NCI-H2227 (cell line): ENCODE data around the gene DTYMK.

Experiments
- DNase-seq: peaks from one replicate; lab custom pipeline; 2025; ENCODE audit not compliant: unreplicated experiment; lab: John Stamatoyannopoulos, UW

Gene DTYMK

DNA sequence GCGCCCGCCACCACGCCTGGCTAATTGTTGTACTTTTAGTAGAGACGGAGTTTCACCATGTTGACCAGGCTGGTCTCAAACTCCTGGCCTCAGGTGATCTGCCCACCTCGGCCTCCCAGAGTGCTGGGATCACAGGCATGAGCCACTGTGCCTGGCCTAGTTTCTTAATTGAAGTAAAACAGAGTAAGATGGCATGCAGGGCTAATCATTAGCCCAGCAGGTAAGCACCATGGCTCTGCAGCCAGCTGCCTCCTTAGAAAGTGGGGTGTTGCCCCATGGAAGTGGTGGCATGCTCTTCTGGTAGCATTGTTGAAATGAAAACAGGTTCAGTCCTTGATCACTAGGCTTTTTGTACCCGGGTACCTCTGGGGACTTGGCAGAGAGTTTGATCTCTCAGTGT lies 36.7 kb downstream of the DTYMK start:
- no peak for DNase-seq

DNA sequence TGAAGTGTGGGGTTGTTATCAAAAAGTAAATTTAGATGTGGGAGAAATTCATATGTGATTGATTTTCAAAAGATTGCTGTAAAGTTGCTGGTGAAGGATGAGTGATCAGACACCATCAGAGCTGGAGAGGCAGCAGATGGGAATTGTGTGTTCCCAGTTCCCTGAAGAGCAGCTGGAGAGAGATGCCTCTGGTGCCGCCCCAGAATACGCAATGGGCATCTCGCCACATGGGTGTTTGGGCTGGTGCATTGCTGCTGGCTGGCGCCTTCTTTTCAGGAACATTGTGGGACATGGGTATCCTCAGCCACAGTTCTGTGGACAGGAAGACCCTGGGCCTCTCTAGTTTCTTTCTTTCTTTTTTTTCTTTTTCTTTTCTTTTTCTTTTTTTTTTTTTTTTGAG lies 37.2 kb downstream of the DTYMK start:
- no peak for DNase-seq

DNA sequence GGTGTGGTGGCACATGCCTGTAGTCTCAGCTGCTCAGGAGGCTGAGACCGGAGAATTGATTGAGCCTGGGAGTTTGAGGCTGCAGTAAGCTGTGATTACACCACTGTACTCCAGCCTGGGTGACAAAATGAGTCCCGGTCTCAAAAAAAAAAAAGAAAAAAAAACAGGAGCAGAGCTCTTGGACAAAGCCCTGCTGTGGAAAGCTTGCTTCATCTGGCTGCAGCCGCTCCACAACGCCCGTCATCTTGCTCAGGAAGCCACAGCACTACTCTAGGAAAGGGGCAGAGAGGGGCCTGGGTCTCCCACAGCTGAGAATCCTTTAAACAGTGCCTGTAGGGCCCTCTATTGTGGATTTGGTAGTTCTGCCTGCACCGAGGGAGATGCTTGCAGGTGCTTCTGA lies 38.2 kb downstream of the DTYMK start:
- no peak for DNase-seq

DNA sequence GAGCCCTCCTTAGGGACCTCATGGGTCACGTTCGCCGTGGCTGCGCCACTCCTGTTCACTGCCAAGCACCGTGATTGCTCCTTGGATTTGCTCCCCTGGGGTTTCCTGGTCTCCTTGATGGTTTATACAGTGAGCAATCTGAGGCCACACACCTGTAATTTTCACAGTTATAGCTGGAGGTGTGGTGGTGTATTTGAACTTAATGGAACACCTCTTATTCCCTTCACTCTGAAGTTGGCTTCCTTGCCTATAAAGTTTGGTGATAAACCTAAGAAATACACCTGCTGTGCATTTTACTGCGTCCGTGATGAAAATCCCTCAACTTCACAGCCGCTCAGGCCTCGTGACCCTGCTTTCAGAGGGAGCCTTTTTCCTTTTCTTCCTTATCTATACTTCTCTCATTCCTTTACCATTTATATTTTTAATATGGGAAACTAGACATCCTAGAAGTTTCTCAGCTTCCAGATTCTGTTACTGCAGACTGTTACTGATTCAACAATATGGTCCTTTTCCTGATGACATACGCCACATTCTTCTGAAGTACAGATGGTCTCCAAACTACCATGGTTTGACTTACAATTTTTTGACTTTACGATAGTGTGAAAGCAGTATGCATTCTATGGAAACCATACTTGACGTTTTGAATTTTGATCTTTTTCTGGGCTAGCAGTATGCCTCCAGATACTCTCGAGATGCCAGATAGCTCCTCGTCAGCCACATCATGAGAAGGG lies 40.5 kb downstream of the DTYMK start:
- DNase-seq: no peak

DNA sequence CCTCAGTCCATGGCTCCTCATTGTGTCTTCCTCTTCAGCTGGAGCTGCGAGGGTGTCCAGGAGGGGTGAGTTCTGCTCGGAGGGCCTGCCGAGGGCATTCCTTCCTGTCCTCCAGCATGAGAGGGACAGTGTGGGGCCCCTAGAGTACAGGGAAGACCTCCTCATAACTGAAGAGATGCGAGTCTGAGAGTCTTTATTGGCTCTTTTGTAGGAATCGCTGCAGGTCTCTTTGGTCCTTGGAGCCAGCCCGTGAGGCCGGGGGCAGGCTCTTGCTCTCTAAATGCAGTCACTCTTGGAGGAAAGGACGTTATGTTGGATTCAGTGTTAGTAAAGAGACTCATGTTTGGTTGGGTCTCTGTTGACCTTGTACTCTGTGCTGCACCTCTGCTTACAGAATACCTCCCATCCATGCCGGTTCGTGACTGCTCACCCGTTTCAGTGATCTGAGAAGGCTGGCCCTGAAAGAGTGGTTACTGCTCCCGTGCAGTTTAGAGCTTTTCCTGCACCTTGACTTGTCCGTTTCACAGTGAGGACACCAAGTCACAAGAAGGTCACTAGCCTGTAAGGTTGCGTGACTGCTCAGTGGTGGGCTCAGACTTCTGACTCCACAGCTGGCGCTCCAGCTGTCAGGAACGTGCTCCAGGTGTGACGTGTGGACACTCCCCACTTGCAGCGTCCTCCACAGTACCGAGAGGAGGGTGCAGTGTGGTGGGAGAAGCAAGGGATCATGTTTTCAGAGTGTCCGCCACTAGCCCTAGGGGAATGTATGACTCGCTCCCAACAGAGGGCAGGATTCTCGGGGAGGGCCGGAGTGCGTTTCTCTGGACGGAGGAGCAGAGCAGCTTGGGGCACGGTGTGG lies 41.3 kb downstream of the DTYMK start:
- peak; percentile 16 for DNase-seq

DNA sequence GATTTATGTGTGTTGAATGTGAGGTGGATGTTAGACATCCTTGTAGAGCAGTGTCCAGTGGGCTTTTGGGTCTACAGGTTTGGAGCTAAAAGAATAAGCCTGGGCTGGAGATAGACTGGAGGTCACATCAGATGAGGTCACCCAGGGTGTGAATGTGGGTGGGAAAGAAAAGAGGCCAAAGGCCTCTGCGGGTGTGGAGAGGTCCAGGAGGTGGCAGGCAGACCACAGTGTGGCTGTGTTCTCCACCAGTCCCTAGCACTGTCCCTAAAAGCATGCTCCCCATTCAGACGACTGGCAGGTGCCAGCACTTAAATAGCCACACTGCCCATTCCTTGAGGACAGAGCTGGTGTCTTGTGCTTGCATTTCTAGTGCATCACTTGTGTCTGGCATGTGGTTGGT lies 45.0 kb downstream of the DTYMK start:
- no peak for DNase-seq

DNA sequence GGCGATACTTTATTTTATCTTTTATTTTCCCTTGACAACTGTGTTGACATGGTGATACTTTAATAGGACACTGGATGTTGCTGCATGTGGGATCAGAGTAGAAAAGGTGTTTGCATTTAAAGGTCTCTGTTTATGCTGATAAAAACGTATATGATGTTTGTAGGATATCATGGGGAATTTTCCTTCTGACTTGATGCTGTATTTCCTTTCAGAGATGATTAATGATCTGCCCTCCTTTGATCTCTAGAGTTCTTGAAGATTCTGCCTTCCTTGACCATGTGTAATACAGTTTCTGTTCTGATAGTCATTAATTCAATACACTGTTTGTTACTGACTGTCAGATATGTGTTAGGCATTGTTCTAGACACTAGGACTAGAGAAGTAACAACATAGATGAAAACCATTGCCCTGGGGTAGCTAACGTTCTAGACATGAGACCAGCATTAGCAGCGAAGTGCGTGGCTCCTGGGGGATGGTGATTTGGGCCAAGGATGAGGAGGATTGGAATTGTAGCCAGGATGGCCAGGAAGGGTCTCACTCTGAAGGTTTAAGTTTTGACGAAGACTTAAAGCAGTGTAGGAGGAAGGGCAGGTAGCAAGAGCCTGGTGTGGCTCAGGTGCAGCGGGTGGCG lies 46.3 kb downstream of the DTYMK start:
- no peak for DNase-seq

DNA sequence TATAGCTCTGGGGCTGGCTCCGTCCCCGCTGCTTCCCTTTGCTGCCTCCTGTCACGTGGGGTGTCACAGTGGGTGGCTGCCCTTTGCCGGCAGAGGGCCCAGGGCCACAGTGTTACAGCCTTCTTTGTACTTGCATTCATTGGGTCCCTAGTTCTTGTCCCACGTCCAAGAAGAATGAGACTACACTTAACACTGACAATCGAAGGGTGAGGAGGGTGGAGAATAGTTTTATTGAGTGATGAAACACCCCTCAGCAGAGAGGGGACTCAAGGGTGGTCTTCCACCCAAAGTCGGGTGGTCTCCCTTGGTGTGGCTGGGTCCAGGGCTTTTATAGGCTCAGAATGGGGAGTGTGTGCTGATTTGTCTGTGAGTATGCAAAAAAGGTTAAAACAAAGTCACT lies 47.2 kb downstream of the DTYMK start:
- DNase-seq: no peak

DNA sequence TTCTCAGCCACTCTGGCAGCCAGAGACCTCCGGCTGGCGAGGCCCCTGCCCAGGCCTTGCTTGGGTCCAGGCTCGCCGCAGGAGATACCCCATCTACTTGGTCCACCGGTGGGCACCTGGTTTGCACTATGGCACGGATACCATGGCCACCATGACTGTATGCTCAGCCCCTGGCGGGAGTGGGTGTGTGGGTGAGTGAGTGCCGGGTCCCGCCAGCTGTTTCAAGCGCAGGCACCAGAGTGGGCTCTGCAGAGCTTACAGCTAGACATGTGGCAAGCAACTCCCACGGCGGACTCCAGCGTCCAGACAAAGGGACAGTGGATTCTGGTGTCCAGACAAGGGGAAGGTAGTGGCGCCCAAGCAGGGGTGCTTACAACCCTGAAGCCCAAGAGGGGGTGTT lies 47.7 kb downstream of the DTYMK start:
- DNase-seq: no peak

DNA sequence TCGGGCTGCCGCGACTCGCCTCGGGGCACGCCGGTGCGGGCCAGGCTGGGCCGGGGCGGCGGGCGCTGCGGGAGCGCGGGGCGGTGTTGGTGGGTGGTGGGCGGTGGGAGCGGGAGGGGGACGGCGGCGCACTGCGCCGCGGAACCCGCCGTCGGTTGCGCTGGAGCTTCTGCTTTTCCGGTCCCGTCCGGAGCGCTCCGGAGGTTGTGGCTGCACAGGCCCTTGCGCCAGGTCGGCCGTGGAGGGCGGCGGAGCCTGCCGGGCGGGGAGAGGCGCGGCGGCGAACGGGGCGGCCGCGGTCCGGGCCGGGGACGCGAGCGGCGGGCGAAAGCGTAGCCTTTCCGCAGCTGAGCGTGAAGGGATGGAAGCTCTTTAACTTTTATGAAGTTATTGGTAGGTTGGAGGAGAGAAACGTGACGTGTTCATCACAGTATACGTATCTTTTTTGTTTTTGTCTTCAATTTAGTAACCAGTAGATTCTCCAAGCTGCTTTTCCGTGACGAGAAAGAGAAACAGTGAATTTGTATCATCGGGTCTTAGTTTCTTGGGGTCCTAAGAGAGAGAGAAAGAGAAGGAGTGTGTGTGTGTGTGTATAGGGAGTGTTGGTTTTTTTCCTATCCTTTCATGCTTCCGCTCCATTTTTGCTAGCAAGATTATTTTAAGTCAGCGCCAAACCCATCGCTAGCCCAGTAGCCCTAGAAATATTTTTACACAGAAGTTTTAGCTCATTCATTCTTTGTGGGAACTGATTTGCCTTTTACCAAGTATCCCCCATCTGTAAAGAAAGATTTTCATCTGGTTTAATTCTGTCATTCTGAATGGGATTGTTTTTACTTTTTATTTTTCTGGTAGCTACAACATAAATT lies 48.6 kb downstream of the DTYMK start:
- DNase-seq: peak; percentile 56

DNA sequence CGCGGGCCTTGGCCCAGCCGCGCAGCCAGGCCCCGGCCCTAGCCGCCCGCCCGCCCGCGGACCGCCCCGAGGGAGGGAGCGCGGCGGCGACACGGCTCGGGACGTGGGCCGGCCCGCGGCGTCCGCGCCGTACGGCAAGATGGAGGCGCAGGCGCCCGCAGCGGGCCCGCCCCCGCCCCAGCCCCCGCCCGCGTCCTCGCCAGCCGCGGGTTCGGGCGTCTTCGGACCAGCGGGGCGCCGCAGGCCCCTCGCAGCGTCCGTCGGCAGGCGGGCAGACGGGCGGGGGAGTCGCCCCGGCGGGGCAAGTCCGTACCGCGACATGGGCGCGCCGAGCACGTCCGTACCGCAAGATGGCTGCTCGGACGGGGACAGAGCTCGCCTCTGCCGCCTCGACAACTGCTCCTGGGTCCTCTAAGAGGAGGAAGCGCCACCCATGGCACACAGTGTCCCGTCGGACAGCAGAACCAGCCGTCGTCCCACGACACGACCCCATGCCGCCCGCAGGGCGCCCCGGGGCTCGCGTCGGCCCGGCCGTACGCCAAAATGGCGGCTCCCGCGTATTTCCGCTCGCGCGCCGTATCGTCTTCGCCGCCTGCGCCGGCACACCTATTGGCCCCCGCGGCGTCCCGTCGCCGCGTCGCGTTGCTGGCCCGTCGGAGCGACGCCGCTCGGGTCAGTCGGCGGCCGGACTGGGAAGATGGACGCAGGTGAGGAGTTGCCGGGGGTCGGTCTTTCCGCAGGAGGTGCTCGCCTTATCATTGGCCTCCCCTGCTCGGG lies 49.4 kb downstream of the DTYMK start, which contains the start of the genes ATG4B and THAP4:
TSS of gene ATG4B (plus strand) at position 676 of the 777 bp plus-strand sequence. CDS start at position 698, 22 bp downstream.
TSS of gene THAP4 (minus strand) at position 141 of the 777 bp plus-strand sequence. CDS start 141 bp downstream, outside the sequence.
- DNase-seq: peak; percentile 94

DNA sequence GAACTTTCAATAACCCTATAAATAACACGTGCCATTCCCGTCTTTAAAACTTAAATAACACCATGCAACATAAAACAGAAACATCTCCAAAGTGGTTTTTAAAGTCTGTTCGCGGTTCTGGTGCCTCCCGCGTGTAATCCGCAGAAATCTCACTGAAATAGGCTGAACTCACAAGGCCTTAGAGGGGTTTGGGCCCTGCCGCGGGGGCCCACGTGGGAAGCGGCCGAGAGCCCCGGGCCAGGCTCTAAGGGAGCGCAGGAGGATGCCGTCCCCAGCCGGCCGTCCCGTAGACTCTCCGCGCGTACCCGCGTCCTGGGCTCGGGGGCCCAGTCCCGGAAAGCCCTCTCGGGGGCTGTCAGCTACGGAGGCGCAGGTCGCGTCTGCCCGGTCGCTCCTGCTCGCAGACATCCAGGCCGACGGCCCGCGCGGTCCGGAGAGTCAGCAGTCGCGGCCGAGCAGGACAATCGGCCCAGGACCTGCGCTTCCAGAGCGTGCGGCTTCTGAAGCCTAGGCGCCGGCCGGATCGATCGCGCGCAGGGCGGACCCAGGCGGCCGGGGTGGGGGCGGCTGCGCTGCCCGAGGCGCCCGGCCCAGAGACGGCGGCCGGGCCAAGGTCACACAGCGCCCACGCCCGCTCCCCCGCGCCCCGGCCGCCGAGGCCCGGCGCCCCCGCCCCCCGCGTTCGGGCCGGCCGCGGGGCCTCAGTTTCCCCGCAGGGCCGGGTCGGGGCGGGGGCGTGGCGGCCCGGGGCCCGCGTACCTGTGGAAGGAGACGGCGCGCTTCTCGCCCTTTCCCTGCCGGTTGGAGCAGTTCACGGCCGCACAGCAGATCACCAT lies 50.2 kb downstream of the DTYMK start:
- DNase-seq: peak; percentile 38

DNA sequence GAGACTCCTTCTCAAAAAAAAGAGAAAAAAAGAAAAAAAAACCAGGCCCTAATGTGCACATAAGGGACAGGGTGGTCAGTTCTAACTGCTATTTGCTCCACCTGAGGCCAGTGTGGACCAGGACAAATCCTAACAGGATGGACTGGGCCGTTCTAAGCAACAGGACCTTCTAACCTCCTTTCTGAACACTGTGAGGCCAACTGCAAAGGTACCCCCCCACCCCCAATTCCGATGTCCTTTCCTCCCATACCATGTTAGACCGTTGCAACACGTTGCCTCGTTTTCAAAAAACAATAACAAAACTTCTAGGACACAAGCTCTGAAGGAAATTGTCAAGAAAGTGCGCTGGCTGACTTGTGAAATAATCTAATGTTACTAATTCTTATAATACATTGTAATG lies 50.9 kb downstream of the DTYMK start:
- no peak for DNase-seq

DNA sequence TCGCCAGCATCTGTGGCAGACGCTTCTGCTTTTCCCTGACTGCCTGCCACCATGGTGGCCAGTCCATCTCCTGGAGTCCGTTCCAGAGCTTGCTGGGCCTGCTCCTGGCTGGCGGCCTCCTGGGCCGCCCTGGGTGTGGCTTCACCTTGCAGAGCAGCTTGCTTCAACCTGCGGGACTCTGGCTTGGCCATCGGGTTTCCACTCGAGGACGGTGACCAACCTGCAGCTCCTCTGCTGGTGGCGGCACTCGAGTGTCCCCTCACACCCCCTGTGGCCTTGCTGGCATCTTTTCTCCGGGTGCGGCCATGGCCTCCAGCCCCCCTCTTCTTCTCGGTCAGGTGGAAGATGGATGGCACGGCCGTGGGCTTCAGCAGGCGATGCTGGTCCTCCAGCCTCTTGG lies 53.1 kb downstream of the DTYMK start:
- no peak for DNase-seq

DNA sequence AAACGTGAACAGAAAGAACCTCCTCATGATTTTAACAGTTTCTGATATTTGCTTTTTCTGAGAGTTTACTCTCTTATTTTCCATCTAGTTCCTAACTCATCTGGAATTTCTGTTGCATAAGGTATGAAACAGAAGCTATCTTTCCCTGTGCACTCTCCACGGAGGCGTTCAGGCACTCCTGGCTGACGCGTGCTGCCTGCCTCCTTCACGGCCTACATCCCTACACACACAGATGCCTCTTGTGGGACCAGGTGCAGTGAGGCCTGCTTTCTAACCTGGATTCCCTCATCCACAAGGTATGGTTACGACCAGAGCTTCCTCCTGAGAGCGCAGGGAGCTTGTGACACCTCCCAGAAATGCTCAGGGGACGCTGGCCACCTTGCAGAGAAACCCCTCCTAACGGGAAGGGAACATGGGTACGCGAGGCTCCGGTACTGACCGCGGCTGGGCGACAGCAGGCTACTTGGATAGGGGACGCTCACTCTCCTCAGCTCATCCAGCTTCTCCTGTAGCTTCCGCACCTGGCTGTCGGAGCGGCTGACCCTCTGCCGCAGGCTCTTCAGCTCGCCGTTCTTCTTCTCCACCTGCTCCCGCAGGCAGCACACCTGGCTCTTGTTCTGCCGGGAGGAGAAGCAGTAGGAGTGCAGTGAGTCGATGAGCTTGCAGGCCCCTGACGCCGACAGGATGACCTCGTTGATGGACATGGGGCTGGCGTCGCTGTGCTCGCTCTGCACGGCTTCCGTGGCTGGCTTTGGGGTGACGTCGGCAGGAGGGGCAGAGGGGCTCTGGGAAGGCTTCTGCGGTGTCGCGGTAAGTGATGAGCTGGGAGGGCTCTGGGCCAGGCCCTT lies 53.9 kb downstream of the DTYMK start:
- DNase-seq: no peak

DNA sequence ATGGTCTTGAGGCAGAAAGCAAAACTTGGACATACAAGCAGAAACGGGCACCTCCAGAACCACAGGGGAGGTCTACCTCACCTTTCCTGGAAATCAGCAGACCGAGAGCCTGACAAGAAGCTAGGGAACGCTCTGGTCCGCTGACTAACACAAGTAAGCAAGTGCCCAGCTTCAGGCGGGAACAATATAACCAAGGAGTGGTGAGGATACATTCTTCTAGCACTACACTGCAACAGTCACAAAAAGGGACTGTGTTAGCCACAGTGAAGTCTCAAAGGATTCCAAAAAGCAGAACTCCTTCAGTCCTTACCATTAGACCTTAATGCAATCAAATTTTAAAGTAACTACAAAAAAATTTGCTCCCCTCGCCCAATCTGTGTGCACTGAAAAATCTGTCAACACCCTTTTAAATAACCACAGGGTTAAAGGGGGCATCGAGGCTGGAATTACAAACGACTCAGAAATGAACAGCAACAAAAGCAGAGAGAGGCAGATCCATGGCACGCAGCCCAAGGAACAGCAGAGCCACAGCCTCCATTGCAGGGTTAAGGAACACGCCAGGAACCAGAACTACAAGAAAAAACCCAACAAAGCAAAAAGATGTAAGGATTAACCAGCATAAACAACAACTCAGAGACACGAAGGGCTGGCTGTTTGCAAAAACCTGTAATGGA lies 56.7 kb downstream of the DTYMK start:
- DNase-seq: no peak

DNA sequence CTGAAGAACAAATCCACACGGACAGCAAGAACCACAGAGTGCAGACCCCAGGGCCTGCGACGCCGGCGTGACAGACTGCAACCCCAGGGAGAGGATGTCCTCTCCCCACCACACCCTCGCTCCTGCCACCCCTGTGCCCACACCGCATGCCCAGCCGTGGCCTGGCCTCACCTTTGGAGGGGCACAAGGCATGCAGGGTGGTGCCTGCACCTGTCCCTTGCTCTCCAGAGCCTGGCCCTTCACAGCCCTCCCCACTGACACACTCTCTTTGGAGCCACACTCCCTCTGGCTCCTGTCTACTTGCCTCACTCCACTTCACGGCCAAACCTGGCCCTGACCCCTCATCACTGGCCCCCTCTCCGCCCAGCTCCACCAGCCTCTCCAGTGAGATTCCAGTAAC lies 58.9 kb downstream of the DTYMK start:
- no peak for DNase-seq
